ENCODE measurements around the gene ACLY.
A peak's percentile ranks its signal among the peaks of the same experiment; 100 is the strongest.
"Not testable (repeated sequence)": the region's sequence is repeated elsewhere in the genome, so short reads cannot be mapped to it uniquely, and the experiment has no call there.

ACLY gene

DNA sequence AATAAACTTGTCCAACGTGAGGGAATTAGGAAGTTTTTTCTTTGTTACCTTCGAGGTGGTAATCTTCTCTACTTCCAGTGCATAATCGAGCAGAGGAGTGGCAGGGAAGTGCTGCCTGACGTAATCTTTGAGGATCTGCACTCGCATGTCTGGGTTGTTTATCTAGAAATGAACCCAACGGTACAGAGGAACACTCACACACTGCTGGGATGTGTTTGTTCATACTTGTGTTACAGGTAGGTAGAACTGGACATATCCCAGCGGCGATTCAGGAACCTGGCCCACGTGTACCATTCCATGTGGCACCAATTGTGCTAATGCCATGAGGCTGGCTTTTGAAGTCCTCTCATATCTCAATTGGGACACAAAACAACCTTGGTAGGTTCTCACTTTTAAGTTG is 49.3 kb downstream of the ACLY start:
- DNase-seq: no peak

DNA sequence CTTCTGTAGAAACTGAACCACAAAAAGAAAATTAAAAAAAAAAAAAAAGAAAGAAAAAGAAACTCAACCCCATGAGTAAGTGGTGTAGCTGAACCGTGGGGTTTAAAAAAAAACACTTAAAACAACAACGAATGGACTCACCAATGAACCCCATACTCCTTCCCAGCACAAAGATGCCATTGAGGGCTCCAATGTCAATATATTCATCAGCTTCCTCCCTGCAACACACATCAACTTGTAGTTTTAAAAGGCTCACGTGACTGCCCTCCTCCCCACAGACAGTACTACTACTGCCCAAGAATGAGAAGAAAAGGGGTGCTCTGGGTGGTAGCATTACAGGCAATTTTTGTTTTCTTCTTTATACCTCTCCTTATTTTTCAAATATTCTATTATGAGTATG is 50.2 kb downstream of the ACLY start:
- DNase-seq: no peak

DNA sequence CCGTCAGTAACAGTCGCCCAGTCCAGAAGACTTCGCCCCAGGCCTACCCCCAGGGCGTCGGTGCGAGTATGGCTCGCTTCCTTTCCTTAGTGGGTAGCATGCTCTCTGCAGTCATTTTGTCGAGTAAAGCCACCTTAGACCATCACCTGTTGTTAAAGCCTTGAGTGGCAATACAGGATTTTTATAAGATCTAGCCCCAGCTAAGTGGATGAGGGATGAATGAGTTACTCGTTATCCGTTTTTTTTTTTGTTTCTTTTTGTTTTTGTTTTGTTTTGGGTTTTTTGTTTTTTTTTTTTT is 53.2 kb downstream of the ACLY start:
- DNase-seq: no peak

DNA sequence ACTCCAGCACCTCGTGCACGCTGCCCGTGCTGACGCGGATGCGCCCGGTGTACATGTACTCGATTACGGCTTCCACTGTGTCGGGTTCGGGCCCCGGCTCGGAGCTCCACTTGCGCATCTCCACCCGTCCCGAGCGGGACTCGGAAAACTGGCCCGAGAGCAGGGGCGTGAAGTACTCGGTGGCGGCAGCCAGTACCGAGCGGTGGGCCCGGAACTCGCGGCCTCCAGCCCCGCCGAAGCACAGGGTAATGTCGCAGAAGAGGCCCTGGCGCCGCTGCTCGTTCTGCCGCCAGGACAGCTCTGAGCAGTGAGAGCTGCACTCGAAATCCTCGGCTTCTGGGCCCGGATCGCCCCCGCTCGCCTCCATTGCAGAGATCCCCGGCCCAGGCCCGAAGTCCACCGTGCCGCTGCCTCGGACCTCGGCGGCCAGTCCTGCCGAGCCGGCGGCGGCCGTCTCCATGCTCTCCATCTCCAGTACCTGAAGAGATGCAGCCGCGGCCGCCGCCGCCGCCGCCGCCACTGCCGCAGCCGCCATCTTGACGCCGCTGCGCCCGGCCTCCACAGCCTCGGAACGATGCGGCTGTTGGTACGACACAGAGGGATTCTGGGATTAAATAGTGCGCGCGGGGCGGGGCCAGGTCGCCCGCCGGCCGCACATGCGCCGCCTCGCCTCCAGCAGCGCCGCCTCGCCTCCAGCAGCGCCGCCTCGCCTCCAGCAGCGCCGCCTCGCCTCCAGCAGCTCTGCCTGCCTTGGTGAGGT is 53.7 kb downstream of the ACLY start, which contains the start of gene KLHL11:
Gene KLHL11, minus strand, starts transcription at position 588 of the 760 bp plus-strand sequence. Its CDS starts 53 bp downstream, at position 535.
- peak; percentile 75 for DNase-seq

DNA sequence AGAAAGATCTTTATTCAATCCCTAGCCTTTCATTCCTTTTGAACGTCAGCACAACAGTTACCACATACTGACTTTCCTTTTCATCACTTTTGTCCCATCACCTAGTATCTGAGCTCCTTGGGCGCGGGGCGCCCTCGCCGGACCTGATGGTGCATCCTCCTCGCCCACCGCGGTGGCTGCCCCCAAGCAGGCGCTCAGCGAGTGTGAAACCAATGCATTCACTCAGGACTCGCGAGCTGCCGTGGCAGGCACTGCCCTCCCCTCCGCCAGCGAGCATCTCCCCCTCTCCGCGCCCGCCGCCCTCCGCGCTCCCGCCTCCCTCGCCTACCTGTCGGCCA is 54.3 kb downstream of the ACLY start:
- DNase-seq: peak; percentile 13

DNA sequence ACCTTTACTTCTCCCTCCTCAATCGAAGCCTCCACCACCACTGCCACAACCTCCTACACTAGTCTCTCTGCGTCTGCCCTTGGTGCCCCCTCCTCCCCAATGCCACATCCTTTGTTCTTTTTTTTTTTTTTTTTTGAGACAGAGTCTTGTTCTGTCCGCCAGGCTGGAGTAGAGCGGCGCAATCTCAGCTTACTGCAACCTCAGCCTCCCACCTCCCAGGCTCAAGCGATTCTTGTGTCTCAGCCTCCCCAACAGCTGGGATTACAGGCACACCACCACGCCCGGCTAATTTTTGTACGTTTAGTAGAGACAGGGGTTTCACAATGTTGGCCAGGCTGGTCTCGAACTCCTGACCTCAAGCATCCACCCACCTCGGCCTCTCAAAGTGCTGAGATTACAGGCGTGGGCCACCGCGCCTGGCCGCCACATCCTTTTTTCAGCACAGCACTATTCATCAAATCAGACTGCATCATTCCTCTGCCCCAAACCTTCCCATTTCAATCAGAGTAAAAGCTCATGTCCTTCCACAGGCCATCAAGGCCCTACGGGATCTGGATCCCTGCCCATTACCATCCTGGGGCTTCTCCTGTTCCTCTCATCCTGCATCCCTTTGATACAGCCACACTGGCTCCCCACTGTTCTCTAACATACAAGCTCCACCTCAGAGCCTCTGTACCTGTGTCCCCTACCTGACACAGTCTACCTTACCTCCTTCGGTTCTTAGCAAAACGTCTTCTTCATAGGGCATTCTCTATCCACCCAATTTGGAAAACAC is 55.5 kb downstream of the ACLY start:
- no peak for DNase-seq

DNA sequence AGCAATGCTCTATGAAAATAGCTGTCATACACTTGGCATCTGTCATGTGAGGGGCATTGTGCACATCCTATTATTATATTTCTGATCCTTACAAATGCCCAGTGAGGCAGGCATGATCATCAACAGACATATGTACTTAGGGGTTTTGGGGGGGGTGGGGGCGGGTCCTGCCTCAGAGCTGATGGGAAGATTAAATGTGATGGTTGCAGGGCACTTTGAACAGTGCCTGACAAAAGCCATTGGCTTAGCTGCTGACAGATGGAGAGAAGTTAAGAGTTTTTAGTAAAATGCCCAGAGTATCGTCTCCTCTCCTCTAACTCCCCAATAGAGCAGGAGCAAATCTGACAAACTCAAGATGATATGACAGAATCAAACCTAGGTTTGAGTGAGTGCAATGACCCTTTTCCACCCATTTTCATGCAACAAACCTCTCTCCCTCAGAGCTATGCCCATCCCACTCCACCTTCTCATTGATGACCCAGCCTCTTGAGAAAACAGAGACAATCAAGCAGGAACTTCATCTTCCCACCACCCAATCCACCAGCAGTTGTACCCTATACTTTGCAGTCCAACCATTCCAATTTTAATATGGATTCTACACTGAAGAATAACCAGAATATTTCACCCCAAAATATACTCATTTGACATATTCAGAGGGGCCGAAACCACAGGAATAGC is 58.4 kb downstream of the ACLY start:
- DNase-seq: no peak

DNA sequence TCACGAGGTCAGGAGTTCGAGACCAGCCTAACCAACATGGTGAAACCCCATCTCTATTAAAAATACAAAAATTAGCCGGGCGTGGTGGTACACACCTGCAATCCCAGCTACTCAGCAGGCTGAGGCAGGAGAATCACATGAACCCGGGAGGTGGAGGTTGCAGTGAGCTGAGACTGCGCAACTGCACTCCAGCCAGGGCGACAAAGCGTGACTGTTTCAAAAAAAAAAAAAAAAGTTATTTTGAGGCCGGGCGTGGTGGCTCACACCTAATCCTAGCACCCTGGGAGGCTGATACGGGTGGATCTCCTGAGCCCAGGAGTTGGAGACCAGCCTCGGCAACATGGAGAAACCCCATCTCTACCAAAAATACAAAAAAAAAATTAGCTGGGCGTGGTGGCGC is 67.4 kb downstream of the ACLY start:
- DNase-seq: not testable (repeated sequence)

DNA sequence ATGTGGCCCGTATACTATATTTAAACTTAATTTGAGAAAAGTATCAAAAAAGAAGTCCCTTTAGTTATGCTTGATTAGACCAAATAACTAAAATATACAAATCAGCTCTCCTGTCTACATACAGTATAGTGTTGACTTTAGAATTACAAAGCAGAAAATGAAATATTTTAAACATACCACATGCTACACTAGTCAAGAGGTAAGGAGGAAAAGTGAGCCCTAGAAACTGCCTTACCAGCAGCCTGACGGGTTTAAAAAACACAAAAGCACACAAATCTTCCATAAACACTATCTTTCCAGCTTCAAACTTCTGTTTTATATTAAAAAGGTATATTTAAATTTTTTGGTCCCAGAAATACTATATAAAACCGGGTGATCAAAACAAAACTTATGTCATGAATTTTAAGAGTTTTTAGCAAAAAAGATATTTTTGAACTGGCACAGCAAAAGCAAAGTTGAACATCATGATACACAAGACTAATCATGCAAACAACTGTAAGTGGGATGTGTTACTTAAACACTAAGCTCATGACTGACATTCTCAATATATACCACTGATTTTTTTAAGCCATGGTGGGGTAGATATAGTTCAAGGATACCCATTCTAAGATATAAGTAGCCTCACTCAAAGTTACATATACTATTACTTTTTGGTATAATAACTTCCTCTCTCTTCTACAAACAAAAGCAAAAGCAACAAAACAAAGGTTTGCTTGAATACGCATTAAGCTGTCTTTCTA is 69.3 kb downstream of the ACLY start:
- DNase-seq: no peak

DNA sequence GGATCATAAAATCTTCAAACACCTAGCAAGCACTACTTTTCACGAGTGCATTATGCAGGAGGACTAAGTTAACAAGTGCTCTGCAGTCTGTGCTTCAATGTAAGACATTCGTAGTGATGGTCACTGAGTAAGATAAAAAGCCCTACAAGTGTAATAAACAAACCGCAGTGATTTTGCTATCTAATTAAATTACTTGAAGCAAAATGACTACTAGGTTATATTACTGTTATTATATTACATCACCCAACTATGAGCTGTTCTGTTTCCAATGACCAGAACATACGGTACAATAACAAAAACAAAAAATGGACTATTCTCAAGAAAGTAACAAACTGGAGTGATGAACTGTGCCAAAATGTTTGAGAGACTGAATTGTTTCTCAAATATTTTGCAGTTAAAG is 70.0 kb downstream of the ACLY start:
- DNase-seq: no peak

DNA sequence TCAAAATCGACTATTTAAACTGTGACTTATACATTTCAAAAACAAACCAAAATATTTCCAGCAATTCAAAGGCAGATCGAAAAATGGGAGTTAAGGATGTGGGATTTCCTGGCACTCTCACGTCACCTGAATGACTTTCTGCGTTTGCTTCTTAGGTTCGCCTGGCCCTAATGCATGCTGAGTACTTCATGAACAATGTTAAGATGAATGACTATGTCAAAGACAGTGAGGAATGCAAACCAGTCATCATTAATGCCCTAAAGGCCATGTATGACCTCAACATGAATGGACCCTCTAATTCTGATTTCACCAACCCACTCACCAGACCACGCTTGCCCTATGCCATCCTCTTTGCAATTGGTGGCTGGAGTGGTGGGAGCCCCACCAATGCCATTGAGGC is 73.8 kb downstream of the ACLY start:
- no peak for DNase-seq

DNA sequence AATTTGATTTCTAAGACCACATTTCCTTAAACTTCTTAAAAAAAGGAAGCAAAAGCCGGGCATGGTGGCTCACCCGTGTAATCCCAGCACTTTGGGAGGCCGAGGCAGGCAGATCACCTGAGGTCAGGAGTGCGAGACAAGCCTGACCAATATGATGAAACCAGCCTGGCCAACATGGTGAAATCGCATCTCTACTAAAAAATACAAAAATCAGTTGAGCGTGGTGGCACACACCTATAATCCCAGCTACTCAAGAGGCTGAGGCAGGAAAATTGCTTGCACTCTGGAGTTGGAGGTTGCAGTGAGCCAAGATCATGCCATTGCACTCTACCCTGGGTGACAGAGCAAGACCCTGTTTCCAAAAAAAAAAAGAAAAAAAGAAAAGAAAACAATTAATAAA is 78.0 kb downstream of the ACLY start:
- not testable (repeated sequence) for DNase-seq

DNA sequence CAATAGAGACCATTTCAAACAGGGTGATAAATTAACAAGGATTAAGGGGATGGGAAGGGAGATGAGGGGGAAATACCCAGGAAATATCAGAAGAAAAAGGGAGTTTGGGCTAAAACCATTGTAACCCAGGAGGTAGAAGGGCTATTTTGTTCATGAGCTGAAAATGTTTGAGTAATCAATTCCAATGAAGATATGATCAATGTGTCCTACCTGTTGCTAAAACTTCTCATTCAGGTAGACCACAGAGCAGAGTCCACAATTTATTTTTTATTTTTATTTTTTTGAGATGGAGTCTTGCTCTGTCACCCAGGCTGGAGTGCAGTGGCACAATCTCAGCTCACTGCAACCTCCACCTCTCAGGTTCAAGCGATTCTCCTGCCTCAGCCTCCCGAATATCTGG is 79.3 kb downstream of the ACLY start:
- not testable (repeated sequence) for DNase-seq

DNA sequence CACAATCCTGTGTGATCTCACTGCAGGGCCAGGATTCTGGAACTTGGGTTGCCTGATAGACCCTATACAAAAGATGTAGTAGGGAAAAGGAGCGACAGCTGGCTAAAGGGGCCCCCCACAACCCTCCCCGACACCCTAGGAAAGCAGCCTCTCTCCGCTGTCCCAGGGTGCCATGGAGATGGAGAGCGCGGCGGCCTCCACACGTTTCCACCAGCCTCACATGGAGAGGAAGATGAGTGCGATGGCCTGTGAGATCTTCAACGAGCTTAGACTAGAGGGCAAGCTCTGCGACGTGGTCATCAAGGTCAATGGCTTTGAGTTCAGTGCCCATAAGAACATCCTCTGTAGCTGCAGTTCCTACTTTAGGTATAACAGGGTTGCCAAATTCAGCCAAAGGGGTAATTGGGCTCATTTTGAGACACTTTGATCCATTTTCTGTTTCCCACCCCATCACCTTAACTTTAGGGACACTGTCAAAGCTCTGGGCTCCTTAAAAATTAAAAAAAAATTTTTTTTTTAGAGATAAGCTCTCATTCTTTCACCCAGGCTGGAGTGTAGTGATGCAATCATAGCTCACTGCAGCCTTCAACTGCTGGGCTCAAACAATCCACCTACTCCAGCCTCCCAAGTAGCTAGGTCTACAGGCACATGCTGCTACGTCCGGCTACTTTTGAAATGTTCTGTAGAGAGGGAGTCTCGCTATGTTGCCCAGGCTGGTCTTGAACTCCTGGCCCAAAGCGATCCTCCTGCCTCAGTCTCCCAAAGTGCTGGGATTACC is 80.8 kb downstream of the ACLY start, which contains the start of gene KLHL10:
Gene KLHL10, plus strand, starts transcription at position 65 of the 778 bp plus-strand sequence. Its CDS starts 108 bp downstream, at position 173.
- DNase-seq: no peak

DNA sequence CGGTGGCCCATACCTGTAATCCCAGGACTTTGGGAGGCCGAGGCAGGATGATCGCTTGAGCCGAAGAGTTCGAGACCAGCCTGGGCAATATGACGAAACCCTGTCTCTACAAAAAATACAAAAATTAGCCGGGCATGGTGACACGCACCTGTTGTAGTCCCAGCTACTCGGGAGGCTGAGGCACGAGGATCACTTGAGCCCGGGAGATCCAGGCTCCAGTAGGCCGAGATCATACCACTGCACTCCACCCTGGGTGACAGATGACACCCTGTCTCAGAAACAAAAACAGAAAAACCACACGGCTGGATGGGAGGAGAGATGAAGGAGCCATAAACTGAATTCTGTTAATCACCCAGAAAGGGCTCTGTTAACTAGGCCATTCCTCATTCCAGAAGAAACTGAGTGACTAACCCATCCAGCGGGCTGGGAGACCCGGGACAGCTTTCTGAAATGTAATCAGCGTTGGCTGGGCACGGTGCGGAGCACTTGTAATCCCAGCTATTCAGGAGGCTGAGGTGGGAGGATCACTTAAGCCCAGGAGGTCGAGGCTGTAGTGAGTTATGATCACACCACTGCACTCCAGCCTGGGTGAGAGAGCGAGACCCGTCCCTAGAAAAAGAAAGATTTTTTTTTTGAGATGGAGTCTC is 82.1 kb downstream of the ACLY start:
- DNase-seq: no peak

DNA sequence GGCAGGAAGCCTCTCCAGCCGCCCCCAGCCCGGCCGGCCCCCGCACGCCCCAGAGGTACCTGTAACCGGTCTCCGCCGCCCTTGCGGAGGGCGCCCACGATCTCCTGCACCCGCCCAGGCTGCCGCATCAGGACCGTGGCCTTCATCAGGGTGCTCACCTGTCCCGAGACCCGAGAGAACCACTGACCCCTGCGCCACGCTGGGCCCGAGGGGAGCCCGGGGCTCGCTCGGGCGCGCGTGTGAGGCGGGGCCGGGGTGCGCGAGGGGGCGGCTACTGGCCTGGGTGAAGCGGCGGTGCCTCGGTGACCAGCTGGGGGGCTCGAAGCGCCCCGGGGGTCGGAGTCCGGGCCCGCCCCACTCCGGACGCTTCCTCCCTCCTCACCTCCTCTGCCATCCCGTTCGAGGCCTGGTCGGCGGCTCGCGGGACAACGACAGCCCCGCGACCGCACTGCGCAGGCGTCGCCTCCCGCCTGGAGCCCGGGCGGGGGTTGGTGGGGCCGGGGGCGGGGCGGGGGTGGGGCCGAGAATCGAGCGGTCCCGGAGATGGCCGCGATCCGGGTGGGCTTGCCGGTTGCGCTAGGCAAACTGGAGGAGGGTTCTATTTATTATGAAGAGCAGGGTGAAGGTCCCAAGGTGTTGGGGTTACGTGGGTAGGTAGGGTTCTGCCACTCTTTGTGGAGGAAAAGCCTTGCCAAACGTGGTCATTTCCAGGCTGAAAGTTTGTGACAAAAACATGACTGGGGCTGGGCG is 82.8 kb downstream of the ACLY start, which contains the start of gene NT5C3B:
Gene NT5C3B, minus strand, starts transcription at position 433 of the 750 bp plus-strand sequence. Its CDS starts 39 bp downstream, at position 394.
- DNase-seq: no peak

DNA sequence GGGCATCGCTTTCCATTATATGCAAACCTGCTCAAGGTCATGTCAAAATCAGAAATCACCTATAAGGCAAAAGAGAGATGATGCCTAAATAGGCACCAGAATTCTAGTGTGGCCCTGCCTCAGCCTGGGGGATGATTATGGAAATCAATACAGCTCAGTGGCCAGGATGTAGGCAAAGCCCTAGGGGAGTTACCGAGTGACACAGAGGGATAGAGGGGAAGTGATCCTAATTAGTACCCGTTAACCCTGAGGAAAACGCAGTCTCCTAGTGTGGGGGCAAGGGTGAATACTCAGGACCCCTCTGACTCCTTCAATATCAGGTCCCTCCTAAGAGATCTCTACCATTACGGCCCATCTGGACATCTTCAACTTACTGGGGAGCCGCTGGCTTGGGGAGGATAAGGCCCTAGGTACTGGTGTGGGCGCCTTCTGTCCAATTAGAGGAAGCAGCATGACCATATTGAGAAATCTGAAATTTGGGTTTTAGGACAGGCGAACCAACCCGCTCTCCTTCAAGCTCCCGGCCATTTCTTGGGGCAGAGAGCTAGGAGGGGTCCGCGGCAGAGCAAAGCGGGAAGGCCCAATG is 83.4 kb downstream of the ACLY start:
- DNase-seq: no peak

DNA sequence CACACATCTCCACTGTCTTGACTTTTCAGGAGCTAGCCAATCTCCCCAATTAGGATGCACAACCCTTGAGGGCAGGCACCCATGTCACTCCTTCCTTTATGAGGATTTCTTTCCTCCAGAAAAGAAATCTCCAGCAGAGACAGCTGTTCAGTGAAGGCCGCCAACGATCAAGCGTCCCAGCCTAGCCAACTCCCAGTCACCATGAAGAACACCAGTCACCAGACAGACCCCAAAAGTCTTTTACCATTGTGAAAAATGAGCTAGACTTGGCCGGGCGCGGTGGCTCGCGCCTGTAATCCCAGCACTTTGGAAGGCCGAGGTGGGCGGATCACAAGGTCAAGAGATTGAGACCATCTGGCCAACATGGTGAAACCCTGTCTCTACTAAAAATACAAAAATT is 88.8 kb downstream of the ACLY start:
- DNase-seq: not testable (repeated sequence)

DNA sequence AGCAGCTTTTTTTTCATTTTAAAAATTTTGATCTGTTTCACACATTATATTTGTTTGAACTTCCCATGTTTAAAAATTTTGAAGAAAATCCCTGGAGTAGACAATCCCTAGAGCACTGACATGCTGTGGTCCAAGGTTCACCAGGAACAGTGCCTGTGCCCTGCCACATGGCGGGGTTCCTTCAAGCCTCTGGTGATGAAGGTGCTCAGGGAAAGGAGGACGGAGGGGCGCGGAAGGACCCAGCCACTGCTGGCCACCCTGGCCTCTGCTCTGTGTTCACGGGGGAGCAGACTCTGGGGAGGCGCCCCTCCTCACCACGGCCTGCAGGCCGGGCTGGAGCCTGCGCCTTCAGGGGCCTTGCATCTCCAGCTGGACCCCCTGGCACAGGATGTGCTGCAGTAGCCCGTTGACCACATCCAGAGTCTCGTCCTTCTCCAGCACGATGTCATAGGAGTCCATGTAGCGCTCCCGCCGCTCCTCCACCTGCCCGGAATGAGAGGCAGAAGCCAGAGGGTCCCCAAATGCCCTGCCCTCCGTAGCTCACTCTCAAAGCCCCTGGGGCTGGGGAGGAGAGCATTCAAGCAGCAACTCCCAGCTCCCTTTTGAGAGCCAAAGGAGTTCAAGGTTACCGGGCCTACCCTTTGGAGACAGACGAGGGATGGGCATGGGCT is 93.4 kb downstream of the ACLY start:
- DNase-seq: no peak

DNA sequence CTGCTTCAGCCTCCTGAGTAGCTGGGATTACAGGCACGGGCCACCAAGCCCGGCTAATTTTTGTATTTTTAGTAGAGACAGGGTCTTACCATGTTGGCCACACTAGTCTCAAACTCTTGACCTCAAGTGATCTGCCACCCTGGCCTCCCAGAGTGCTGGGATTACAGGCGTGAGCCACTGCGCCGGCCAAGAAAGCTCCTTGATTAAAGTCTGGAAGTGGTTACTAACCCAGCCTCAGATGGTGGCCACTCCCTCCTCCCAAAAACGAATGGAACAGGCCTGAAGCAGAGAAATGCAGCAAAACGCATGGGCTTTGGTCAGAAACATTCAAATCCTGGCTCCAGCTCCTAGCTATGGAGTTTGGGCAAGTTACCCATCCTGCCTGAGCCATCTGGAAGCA is 94.7 kb downstream of the ACLY start:
- no peak for DNase-seq
